AG04449 (cell line): ENCODE results near the gene HSPBP1.

Experiments used
- CTCF ChIA-PET: fragments of 350-600 bp; formaldehyde crosslinking; extraction: SDS; loops from one replicate; lab custom pipeline; 2021; ENCODE audit warnings: antibody characterized with exemption; lab: Yijun Ruan, JAX
- POLR2A ChIA-PET: fragments of 400-600, 350-600 bp; formaldehyde crosslinking; extraction: SDS; loops from one replicate; lab custom pipeline; 2020; ENCODE audit warnings: antibody characterized with exemption, inconsistent platforms; lab: Yijun Ruan, JAX
- DNase-seq: peaks from one replicate; pipeline ENCODE4 v3.0.0-alpha.2; 2010; ENCODE audit warnings: low read depth, low spot score
- H3K4me3 ChIP-seq: 2 replicates; pipeline ENCODE4 v1.5.1; 2011; ENCODE audit warnings: low read depth, mild to moderate bottlenecking, control low read depth, low read length
- TF ChIP-seq, protein P1 (sequence below): IDR thresholded peaks from one replicate; pipeline ENCODE4 v1.5.1; 2011; ENCODE audit warnings: mild to moderate bottlenecking, moderate library complexity, low read length, control low read depth, inconsistent platforms; ENCODE audit not compliant: insufficient read depth; ENCODE audit errors: missing control alignments

Gene HSPBP1

GRCh38 chr19:55212447-55212846 lies 67.5 kb downstream of the HSPBP1 start:
- ChIA-PET CTCF (no interaction called here), POLR2A (no interaction called here)
- no peak for DNase-seq

More at GRCh38 chr19:55212447-55212846, 67.5 kb downstream of the HSPBP1 start:
- no peak overlapping the region for H3K4me3 ChIP-seq
- TF ChIP-seq, protein P1, sequence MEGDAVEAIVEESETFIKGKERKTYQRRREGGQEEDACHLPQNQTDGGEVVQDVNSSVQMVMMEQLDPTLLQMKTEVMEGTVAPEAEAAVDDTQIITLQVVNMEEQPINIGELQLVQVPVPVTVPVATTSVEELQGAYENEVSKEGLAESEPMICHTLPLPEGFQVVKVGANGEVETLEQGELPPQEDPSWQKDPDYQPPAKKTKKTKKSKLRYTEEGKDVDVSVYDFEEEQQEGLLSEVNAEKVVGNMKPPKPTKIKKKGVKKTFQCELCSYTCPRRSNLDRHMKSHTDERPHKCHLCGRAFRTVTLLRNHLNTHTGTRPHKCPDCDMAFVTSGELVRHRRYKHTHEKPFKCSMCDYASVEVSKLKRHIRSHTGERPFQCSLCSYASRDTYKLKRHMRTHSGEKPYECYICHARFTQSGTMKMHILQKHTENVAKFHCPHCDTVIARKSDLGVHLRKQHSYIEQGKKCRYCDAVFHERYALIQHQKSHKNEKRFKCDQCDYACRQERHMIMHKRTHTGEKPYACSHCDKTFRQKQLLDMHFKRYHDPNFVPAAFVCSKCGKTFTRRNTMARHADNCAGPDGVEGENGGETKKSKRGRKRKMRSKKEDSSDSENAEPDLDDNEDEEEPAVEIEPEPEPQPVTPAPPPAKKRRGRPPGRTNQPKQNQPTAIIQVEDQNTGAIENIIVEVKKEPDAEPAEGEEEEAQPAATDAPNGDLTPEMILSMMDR, result no peak
